DMS114 treated with DMSO at 0.1 percent for 48 hours (cell line): ENCODE measurements around the gene HTRA2.
"Not testable (repeated sequence)": the region's sequence is repeated elsewhere in the genome, so short reads cannot be mapped to it uniquely, and the experiment has no call there.

Experiments used
- DNase-seq: peaks from one replicate; lab custom pipeline; 2025; ENCODE audit not compliant: unreplicated experiment; lab: John Stamatoyannopoulos, UW

The HTRA2 gene

DNA sequence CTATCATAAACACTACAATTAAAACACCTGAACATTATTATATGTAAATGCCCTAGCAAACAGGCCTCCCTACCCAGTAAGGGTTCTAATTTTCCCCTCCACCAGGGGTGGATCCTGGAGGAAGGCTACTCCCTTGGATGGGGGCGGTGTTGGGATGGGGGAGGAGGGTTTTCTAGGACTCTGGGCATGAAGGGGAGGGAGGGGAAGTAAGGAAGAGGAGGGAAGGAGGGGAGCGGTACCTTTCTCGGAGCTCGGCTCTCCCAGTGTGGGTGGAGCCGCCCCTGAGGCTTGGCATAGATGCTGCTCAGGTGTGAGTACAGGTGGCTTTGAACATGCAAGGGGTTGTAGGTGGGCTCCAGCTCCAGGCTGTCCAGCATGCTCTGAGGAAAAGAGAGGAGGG is 30.2 kb downstream of the HTRA2 start:
- no peak for DNase-seq

DNA sequence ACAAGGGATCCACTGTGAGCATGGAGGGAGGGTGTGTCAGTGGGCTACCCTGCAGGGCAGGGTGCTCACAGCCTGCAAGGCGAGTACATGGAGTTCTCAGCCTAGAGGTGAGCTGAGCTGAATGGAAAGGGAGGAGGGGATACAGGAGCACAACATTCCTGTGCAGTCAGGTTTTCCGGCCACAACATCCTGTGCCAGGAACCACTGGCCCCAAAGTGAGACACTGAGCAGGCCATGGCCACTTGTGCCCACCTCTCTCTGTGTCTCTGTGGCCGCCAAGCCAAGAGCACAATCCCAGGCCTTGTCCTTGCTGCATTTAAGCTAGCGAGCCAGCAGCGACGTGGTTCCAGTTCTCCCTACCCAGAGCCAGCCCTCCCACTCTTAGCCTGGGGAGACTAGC is 30.9 kb downstream of the HTRA2 start:
- no peak for DNase-seq

- not testable (repeated sequence) for DNase-seq
Measured at GRCh38 chr2:74561022-74561421, 31.3 kb downstream of the HTRA2 start.

GRCh38 chr2:74562126-74562775 is 32.5 kb downstream of the HTRA2 start:
- DNase-seq: no peak

DNA sequence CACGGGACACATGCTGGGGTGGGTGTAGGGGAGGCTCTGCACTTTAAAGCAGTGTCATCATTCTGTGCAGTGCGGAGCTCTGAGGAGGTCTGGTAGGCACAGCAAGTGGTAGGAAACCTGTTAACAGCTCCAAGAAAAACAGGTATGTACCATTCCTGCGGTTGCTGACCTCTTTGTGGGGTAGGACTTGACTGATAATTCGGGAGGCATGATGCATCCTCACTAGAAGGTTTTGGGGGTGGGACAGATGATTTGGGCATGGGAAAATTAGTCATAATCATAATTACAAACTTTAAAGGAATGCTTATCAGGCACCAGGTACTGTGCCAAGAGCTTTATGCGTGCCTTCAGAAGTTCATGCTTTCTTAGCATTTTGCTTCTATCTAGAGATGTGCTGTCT is 34.5 kb downstream of the HTRA2 start:
- DNase-seq: no peak

GRCh38 chr2:74566076-74566753 is 36.5 kb downstream of the HTRA2 start:
- DNase-seq: no peak

DNA sequence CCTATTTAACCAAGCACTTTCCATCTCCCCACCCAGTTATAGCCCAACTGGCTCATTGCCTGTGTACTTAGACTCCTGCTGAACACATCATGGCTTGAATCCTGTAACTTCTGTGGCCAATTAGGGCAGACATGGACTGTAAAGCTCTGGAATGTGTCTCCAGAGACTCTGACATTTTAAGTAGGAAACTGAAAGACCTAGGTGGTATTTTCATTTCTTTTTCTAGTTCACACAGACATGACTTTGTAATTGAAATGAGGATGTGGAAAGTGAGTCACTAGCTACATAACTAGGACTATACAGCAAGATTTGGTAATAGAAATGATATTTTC is 37.0 kb downstream of the HTRA2 start:
- no peak for DNase-seq

DNA sequence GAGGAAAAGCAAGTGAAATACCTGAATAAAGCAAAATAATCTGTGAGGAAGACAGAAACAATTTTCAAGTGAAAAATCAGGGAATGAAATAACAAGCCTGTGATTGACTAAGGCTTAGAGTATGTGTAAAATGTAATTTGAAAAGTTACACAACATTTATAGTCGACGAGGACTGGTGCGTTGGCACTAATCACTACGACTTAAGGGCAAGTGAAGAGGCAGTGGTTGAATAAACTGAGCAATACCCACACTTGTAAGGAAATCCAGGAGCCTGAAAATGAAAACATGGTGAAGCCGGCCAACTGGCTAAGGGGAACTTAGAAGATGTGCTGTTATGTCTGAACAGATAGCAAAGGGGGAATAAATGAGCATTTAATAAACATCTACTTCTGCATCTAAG is 38.1 kb downstream of the HTRA2 start:
- no peak for DNase-seq

GRCh38 chr2:74569686-74570085 is 40.0 kb downstream of the HTRA2 start:
- no peak for DNase-seq

GRCh38 chr2:74571058-74571457 is 41.3 kb downstream of the HTRA2 start:
- no peak for DNase-seq

GRCh38 chr2:74572178-74572925 is 42.6 kb downstream of the HTRA2 start:
- DNase-seq: no peak

DNA sequence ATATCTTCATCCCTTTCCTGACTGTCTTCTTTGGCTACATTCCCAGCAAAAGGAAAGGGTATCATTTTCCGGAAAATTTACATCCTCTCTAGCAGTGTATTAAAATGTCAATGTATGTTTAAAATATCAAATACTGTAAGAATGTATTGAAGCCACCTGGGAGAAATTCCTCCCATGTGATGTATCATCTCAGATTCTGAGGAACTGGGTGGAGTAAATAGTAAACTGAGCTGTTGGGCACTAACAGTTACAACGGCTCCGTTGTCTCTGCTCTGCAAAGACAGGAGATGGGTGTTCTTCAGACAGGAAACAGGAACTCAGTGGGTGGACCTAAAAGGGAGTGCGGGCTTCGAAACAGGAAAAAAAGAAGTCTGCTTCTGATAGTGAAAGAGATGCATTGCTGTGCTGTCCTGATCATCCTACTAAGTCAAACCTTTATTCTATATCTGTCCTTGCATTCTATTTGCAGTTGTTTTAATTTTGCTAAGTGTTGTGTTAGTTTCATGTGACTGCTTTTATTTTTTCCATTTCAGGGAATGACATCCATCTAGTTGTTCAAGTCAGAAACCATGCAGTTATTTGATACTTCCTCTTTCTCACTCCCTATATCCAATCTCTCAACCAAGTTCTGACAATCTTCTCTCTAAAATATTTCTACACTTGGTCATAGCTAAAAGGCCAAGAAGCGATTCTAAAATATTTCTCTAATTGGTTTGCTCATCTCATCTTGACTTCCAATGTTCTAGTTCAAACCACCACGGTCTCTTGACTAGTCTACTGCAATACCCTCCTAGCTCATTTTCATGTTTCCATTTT is 44.2 kb downstream of the HTRA2 start:
- no peak for DNase-seq

GRCh38 chr2:74575320-74575719 is 45.6 kb downstream of the HTRA2 start:
- DNase-seq: no peak

DNA sequence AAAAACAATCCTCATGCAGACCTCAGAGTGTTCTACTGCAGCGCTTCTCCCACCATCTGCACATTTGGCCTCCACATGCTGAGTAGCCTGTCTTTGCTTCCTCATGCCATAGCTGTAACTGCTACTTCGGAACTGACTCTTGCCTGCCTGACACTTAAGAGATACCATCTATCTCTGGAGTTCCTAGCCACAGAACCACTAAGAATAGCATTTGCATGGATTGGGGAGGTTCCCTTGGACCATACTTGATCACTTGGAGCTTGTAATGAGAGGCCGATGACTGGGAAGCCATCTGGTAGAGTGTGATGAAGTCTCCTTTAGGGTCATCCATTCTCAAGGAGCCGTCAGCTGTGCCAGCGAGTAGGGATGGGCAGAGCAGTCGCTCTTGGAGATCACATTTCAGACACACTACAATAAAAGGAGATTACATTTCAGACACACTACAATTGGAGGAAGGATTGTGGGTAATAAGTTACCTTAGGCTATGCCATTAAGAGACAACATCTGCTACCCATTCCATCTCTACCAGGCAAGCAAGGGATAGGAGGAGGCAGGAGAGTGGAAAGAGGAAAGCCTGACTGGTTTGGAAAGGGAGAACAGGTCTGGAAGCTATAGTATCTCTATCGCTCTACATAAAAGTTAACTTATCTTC is 46.6 kb downstream of the HTRA2 start:
- DNase-seq: no peak

DNA sequence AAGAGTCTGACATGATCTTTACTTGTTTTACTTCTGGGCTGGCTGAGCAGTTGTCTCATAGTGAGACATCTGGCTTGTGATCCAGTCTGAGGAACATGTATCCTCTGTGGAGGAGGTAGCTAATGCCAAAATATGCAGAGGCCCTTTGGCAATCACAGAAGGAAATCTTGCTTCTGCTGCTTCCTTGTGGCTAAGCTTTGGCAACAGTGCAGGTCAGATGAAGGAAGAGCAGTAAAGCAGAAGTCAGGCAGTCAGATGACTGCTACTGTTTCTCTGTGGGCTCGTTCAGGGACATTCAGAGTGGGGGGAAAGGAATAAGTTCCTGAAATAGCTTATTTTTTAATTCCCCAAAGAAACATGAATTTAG is 47.1 kb downstream of the HTRA2 start:
- no peak for DNase-seq

- no peak for DNase-seq
Measured at GRCh38 chr2:74577448-74577847, 47.7 kb downstream of the HTRA2 start.

- no peak for DNase-seq
Measured at GRCh38 chr2:74578408-74578807, 48.7 kb downstream of the HTRA2 start.

DNA sequence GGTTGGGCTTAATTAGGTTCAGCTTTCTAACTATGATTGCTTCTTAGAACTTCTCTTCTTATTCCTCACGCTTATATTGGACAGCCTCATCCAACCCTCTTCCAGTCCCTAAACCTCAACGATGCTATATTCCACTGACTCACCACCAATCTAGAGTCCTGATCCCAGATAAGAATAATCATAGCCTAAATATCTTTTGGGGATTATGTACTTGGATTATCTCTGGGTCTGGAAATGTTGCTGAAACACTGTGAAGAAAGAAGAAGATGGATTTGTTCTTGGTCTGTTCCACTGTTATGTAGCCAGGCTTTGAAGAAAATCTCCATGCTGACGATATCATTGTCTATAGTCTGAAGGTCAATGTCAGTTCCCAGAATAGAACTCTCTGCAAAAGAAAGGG is 51.7 kb downstream of the HTRA2 start:
- no peak for DNase-seq

GRCh38 chr2:74582184-74582583 is 52.5 kb downstream of the HTRA2 start:
- DNase-seq: no peak
